ENCODE results near the gene SYNDIG1. TPM values are rescaled to one million over a fixed set of nuclear protein-coding genes. Genes with fewer than 3 reads are reported as not detected.
A peak's percentile ranks its signal among the peaks of the same experiment; 100 is the strongest.

SYNDIG1 gene
- polyA plus RNA-seq, 2 of the 4 experiments (the other 2 are of a cell fraction) = 0.96 to 2.6 TPM

GRCh38 chr20:24504331-24505285, 35.2 kb downstream of the SYNDIG1 start:
- no peak for FAIRE-seq
- peaks cover 23% of the 10 kb centered on the region for H3K4me1 ChIP-seq
- ATAC-seq = no peak
- POLR2A ChIA-PET = no interaction called here
- H3K27ac ChIP-seq = peak overlapping the region in 1 of 2 experiments; percentile 54; a peak in 1 of 6 replicates
- H3K4me2 ChIP-seq = no peak overlapping the region
- H3K9me3 ChIP-seq = no peaks in the 10 kb centered on the region
- DNase-seq (ENCODE audit: low read depth in 1 of 2, low spot score in 1 of 2) = no peak
- CTCF ChIA-PET = interaction anchor here (1.2 kb wide), 1 partner anchor 201 kb away, joined by 3 read pairs; no protein-coding TSS in a partner anchor
- TF ChIP-seq HOXB5 (CRISPR knock-in tag; IDR thresholded peaks at IDR 0.05) (no peak), ZNF302 (CRISPR knock-in tag; IDR thresholded peaks at IDR 0.05) (no peak), HDAC2 (IDR thresholded peaks at IDR 0.05) (no peak), POLR2A (IDR thresholded peaks at IDR 0.05; ENCODE audit: low read length) (no peak), CHD2 (IDR thresholded peaks at IDR 0.05; ENCODE audit: low read length, partially characterized antibody) (no peak), ATOH8 (CRISPR knock-in tag; IDR thresholded peaks at IDR 0.05; ENCODE audit: low read depth) (no peak), HMGXB4 (CRISPR knock-in tag; IDR thresholded peaks at IDR 0.05; ENCODE audit: borderline replicate concordance) (no peak), FOSL2 (IDR thresholded peaks at IDR 0.05) (no peak), FOSL2 (CRISPR knock-in tag; IDR thresholded peaks at IDR 0.05) (no peak), FOSB (CRISPR knock-in tag; IDR thresholded peaks at IDR 0.05) (no peak), CTCF (IDR thresholded peaks at IDR 0.05) (no peak), EHF (CRISPR knock-in tag; IDR thresholded peaks at IDR 0.05) (no peak), CEBPB (IDR thresholded peaks at IDR 0.05) (no peak), EP300 (IDR thresholded peaks at IDR 0.05) (no peak), E2F6 (IDR thresholded peaks at IDR 0.05; ENCODE audit: borderline replicate concordance, low read depth) (no peak), ESRRA (IDR thresholded peaks at IDR 0.05; ENCODE audit: borderline replicate concordance, low read length) (no peak), PHF8 (IDR thresholded peaks at IDR 0.05; ENCODE audit: borderline replicate concordance, low read depth) (no peak), BHLHE40 (IDR thresholded peaks at IDR 0.05; ENCODE audit: low read depth, low read length) (no peak), GATA3 (IDR thresholded peaks at IDR 0.05; ENCODE audit: borderline replicate concordance) (no peak), RFX5 (IDR thresholded peaks at IDR 0.05) (no peak)
- 66% methylated on average over 21 of the region's 21 CpGs for WGBS (ENCODE audit: missing lambda C conversion rate)
- no peak overlapping the region for H3K4me3 ChIP-seq

GRCh38 chr20:24506146-24506545, 36.7 kb downstream of the SYNDIG1 start:
- Histone ChIP-seq H3K4me2 (no peak overlapping the region), H3K9me3 (no peaks in the 10 kb centered on the region), H3K4me1 (peaks cover 23% of the 10 kb centered on the region), H3K27ac (no peak overlapping the region), H3K4me3 (no peak overlapping the region)
- ChIA-PET CTCF (no interaction called here), POLR2A (no interaction called here)
- DNase-seq (ENCODE audit: low read depth in 1 of 2, low spot score in 1 of 2) (no peak), FAIRE-seq (no peak), ATAC-seq (no peak)
- no peak for TF ChIP-seq RARB (CRISPR knock-in tag; IDR thresholded peaks at IDR 0.05)
- no peak for TF ChIP-seq USF2 (IDR thresholded peaks at IDR 0.05)
- TF ChIP-seq BCL3 (IDR thresholded peaks at IDR 0.05) = no peak
- no peak for TF ChIP-seq GATA3 (IDR thresholded peaks at IDR 0.05; ENCODE audit: borderline replicate concordance)
- TF ChIP-seq RAD21 (conservative IDR thresholded peaks at IDR 0.05 in 1 of 2, IDR thresholded peaks at IDR 0.05 in 1 of 2) = no peak
- no peak for TF ChIP-seq JUNB (IDR thresholded peaks at IDR 0.05)
- TF ChIP-seq PHF8 (IDR thresholded peaks at IDR 0.05; ENCODE audit: borderline replicate concordance, low read depth) = no peak
- no peak for TF ChIP-seq ZSCAN20 (CRISPR knock-in tag; IDR thresholded peaks at IDR 0.05)
- no peak for TF ChIP-seq ZFP36 (IDR thresholded peaks at IDR 0.05; ENCODE audit: borderline replicate concordance, partially characterized antibody)
- no peak for TF ChIP-seq HOXB13 (CRISPR knock-in tag; IDR thresholded peaks at IDR 0.05; ENCODE audit: low read depth)
- TF ChIP-seq ZC3H11A (IDR thresholded peaks at IDR 0.05) = no peak
- TF ChIP-seq MAFK (IDR thresholded peaks at IDR 0.05; ENCODE audit: partially characterized antibody) = no peak
- no peak for TF ChIP-seq NFE2L2 (conservative IDR thresholded peaks at IDR 0.05; ENCODE audit: low read length)
- 51% methylated on average over 3 of the region's 3 CpGs for WGBS (ENCODE audit: missing lambda C conversion rate)
